Fibroblast of gingiva (primary cell): ENCODE measurements around the gene ITIH4.

Experiments
- DNase-seq: peaks from one replicate; pipeline ENCODE4 v3.0.0-alpha.2; 2011; ENCODE audit warnings: low read depth

The ITIH4 gene

DNA sequence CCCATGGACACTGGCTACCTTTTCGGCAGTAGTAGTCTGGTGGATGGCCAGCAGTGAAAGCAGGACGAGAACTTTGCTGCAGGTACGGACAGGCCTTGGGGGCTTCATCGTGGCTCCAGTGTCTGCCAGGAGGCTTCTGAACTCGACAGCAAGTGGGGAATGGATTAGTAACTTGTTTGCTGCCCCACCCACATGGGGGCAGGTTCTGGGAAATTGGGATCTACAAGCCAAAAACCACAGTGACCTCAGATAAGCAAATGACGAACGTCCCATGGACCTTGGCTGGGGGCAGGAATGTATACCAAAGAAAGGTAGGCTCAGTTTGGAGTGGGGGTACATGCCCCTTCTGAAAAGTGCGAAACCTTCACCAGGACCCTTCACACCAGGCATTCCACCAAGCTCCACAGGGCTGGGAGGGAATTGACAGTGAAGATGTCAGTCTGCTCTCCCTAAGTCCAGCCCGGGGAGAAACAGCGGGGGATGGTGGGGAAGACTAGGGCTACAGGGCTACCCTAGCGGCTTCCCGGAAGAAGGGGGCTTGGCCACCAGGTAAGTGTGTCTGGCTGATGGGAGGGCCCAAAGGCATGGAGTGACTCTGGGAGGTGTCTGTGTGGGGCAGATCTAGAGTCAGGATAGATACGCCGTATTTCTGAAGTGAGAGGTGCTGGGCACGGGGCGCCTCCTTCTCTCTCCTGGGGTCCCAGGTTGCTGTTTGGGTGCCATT is at the start of gene ITIH4:
Gene ITIH4, minus strand, starts transcription at position 138 of the 724 bp plus-strand sequence. Its CDS starts 30 bp downstream, at position 108.
- DNase-seq, result no peak

DNA sequence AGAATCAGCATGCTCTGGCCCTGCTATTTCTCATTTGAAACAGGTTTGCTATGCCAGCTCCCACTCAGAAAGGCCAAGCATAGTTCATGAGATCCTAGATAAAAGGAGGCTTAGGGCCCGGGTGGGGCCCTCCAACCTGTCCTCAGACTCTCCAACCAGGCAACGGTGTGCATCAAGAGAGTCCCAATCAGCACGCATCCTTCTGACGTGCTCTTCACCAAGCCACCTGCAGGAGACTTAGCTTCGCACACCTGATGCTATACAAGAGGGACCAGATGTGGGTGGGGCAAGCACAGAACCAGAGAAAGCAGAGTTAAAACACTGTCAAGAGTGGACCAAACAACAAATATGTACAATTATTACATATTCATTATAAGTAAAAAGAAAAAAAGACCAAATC is 49.6 kb upstream of the ITIH4 start:
- DNase-seq, result no peak

DNA sequence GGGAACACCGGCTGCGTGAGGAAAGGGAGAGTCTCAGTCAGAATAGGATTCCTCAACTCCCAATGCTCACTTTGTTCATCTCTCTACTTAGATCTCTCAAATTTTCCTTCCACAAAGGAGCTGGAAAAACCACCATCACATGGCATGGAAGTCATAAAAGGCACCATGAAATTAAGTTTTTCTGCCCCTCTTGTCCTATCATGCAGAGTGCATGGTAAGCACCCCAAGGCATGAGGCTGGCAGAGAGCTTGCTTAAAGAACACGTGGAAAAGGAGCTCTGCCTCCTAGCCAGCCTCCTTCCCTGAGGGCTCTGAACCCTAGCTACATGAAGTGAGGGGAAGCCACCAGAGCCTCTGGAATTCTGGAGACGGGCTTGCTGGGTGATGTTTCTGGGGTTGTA is 49.1 kb upstream of the ITIH4 start:
- no peak for DNase-seq

DNA sequence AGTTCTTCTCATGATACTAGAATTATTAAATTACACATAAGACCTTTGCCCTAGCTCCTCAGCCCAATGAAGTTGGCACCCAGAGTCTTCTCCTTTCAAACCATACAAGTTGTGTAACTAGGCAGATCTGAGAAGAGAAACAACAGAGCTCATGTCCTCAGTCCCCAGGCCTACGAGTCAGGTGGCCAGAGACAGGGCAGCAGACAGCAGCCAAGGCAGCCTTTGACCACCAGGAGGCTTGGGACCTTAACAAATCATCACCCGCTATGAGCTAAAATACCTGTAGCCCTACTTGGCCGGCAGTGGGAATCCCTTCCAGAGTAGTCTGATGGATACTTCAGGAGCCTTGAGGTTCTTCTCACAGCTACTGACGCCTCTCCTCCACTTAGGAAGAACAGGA is 48.6 kb upstream of the ITIH4 start:
- no peak for DNase-seq

DNA sequence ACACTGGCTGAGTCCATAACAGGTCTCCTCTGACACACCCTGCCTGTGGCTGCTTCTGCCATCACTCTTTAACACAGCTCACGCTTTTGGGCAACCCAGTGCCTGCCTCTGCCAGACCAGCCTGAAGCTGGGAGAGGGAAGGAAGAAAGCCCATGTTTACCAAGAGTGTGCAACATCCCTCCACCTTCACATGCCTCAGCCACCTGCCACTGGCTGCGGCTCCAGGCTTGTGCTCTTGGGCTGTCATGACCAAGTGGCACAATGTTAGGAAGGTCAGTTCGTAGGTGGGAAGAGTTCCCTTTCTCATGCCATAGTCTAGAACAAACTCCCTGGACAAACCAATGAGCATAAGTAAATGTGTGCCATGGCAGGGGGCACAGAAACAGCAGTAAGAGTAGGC is 46.6 kb upstream of the ITIH4 start:
- no peak for DNase-seq

DNA sequence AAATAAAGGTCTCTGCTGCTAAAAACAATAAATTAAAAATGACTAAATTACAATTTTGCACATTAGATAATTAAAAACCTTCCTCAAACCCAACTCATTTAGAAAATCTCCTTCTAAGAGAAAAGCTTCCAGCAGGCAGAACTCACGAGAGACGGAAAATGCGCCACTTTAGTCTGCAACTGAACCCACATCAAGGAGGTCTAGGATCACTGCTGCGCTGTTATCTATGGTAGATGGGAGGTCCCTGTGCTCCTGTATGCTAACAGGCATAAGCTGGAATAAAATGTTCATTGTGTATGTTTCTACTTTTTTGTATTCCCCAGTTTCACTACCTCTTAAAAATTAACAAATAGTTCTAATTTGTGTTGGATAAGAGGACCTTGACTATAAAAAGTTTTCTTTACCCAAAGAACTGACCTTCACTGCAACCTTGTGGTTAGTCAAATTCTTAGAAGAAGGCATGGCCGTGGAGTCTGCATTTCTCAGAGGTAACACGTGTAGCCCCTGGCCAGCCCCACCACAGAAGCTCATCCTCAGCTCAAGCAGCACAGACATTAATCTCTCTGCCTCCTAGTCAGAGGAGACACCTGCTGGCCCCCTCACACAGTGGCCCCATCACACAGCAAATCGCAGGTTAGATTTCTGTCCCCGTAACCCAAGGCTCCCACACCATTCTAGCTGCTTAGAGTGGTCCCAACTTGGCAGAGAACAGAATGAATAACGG is 44.6 kb upstream of the ITIH4 start:
- no peak for DNase-seq

DNA sequence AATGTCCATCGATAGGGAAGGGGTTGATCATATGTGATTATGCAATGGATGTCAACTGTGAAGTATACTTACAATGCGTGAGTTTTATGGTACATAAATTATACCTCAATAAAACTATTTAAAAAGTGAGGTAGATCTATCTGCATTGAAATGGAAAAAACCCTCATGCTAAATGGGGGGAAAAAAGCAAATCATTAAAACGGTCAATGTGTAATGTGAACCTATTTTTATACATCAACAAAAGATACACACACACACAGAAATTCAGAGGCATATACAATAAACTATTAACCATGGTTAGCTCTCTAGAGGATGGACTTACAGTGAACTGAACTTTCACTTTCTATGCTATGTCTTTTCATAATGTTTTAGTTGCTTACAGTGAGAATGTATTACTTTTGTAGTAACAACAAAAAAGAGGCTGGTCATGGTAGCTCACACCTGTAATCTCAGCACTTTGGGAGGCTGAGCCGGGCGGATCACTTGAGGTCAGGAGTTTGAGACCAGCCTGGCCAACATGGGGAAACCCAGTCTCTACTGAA is 43.8 kb upstream of the ITIH4 start:
- DNase-seq, result no peak

DNA sequence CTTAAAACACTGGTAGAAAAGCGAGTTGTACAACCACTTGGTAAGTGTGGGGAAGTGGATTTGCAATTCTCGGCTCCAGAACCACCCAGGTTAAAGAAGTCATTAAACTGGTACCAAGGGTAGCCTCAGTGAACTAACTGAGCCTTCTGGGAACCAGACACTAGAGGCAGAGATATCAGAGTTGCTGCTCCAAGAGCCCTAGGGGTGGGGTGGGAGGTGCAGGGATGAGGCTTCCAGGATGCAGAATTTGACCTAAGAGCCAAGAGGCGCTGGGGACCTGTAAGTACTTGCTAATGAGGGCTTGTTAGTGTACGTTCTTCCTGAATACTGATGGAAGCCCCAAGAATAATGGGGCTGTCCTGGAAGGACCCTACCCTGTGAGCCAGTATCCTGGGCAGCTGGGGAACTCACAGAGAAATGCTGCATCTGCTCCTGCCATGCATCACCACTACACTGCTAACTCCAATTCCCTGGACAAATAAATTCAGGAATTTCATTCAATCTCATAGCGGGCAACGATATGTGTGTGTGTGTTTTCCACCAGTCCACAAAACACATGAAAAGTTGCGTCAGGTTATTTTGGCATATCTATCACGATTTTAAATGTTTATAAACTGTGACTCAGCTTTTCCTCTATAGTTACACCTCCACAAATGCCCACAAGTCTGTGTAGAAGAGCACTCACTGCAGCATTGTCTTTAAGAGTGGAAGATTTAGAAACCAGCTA is 43.1 kb upstream of the ITIH4 start:
- peak; percentile 91 for DNase-seq

DNA sequence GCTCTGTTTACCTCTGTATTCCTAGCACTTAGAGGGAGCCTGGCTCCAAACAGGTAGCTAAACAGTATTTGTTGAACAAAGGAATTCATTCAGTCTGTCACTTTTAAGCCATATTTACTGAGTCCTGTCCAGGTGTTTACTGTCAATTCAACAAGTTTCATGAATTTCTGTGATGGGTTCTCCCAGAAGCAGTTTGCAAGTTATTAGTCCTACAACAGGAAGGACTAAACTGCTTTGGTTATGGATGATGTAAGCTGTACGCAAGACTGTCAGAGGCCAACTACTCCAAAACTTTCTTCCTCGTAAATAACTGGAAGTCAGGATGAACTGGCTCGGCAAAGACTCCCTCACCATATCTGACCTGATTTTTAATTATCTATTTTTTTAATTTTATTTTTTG is 41.8 kb upstream of the ITIH4 start:
- DNase-seq, result no peak

DNA sequence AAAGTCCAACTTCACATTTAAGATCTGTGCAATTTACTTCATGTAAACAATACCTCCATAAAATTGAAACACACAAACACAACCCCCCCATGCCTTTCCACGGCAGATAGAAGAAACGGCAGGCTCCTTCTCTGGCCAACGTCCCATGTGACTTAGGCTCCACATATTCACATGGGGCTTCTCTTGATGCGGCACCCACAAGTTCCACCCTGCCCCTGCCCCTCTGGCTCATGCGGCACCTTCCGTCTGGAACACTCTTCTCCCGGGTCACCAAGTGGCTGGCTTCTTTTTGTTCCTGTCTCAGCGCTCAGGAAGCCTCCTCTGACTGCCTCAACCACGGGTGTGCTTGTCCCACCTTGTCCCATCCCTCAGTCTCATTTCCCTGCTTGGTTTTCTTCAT is 41.3 kb upstream of the ITIH4 start:
- DNase-seq, result no peak

DNA sequence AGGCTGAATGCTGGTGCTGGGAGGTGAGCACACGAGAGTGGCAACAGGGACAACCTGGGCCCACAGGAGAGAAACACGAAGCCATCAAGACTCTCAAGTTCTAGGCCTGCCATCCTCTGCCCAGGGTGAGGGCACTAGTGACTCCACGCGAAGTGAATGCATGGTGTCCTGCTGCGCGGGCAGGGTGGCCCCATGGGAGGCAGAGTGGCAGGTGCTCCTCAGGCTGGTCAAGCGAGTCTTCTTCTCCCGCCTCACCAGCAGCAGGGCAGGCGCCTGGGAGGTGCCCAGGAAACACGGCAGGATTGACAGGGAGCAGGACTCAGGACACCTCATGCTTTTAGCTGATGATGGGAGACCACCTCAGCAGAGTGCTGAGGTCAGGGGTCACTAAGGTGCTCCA is 40.0 kb upstream of the ITIH4 start:
- DNase-seq, result no peak

DNA sequence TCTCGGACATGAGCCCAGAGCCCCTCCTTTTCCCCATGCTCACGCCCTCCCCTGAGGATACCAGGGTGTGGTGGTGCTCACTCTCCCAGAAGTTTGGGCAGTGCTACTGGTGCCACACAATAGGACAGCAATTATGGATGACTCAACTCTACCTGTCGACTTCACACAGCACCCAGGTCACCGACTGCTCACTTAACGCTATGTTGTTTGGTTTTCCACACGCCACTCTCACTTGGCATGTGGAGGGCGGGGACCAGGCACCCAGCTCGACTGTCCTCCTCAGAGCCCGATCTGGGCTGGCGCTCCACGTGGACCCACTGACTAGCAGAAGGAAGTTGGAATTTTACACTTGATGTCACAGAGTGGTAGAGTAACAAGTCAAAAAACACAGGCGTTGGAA is 36.0 kb upstream of the ITIH4 start:
- no peak for DNase-seq

DNA sequence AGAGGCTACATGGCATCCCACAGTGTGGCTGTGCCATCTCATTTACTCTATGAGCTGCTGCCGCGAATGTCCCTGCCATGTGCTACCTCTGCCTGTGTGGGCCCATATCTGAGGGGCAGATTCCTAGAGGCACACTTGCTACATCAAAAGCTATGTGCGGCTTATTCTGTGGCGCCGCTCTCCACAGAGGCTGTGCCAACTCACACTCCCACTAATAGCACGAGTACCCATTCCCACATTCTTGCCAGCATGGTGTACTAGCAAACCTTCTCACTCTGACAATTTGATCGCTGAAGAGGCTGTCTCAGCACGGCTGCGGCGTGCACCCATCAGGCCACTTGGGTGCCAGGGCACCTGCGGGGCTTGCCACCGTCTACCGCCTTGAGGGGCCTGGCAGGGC is 35.5 kb upstream of the ITIH4 start:
- no peak for DNase-seq

DNA sequence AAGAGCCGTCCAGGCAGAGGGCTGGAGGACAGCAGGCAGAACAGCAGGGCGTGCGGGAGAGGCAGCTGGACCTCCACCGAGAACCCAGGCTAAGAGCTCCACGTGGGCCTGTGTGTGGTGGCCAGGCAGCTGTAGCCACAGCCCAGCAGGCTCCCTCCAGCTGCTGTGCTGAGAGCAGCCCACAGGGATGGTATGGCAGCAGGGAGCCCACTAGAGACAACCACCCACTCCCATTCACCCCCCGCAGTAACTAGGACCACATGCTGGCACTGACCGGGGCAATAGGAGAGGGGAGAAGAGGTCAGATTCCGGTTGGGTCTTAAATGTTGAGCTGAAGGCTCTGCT is 29.9 kb upstream of the ITIH4 start:
- DNase-seq, result no peak

DNA sequence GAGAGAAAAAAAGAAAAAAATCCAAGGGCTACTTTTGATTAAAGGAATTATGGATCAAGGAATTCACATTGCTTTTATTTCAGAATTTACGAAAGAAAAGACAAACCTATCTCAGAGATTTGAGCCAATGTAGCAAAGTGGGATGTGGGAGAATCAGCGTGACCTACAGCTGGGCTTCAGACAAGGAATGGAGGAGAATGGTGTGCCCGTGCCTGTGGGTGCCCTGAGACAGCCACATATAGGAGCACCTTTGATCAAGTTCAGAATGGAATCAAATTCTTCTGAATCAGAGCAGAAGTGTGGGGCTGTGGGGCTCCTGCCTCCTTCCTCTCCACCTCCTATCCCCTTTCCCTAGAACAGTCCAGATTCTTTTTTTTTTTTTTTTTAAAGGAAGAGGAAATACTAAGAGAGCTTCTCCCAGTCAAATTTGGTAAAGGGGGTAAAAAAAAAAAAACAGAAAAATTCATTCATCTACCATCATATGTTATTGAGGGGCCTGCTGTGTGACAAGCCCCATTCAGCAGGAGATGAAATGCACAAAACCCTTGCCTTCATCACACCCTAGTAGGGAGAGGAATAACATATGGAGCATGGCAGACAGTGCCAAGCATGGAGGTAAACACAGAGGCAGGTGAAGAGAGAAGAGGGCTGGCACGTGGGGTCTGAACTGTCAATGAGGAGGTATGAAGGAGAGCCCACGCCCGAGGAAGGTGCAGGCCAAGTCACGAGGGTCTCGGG is 29.4 kb upstream of the ITIH4 start:
- no peak for DNase-seq

DNA sequence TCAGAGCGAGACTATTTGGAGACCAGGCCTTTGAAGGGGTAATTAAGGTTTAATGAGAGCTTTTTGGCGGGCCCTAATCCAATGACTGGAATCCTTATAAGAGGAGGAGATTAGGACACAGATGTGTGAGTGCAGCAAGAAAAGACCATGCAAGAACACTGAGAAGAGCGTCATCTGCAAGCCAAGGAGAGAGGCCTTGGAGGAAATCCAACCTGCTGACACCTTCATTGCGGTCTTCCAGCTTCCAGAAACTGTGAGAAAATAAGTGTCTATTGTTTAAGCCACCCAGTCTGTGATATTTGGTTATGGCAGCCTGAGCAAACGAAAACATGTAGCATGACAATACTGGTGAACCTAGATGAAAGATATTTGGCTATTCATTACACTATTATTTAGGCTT is 27.4 kb upstream of the ITIH4 start:
- DNase-seq, result no peak

DNA sequence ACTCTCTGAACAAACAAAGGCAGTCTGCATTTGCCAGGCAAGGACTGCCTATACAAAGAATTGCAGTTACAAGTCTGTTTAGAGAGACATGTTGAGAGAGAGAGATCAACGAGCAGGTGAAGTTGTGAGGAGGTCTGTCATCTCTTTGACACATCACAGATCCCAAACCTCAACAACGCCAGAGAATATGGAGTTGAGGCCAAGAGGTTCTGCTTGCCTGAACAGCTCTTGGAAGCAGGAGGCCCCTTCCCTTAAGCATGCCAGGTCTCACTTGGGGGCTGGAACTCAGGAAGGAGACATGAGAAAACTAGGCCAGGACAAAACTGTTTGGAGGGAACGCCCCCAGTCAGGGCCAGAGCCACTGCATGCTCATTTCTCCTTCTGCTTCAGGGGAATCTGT is 26.7 kb upstream of the ITIH4 start:
- no peak for DNase-seq

DNA sequence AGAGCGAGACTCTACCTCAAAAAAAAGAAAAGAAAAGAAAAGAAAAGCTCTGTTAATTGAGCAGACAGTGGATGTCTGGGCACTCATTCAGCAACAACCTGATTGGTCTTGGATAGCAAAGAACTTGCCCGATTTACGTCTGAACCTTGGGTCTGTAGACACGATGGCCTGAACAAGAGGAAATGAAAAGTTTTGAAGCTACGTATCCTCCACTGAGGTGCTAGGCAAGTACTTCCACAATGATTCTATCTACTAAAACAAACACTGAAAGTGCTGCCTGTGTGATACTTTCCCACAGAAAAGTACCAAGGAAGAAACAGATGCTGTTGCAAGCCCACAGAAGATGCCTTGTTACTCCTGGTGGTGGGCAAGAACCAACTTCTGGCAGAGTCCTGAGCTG is 26.2 kb upstream of the ITIH4 start:
- DNase-seq, result no peak

DNA sequence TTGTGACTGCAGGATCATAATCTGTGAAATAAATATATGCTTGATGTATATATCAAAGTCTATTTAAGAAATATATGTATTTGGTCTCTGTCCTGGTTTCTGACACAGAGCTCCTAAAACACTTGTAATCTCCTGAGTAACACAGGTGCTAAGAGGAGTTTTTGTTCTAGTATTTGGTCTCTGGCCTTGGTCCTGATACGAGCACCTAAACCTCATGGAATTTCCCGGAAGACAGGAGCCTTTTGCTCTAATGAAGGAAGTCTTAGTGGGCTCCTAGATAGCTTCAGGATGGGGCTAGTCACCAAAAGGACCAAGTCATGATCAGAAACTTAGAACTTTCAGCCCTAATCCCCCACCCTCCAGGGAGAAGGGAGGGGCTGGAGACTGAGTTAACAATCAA is 23.5 kb upstream of the ITIH4 start:
- DNase-seq, result no peak

DNA sequence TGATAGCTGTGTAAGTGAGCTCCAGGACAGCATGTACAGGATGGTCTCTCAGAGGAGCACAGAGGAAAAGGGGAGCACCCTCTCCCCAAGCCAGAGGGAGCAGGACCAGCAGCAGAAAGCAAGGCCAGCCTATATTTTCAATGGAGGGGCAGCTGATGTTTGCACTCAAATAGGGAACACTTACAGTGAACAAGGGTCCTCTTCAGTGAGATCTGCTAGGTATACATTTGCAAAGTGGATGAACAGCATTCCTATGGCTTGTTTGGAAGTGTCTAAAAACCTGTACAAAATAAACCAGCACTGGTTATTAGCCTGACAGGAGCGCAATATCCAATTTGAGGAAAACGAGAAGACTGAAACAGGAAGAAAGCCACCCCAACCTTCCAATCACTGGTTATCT is 21.9 kb upstream of the ITIH4 start:
- DNase-seq, result no peak

DNA sequence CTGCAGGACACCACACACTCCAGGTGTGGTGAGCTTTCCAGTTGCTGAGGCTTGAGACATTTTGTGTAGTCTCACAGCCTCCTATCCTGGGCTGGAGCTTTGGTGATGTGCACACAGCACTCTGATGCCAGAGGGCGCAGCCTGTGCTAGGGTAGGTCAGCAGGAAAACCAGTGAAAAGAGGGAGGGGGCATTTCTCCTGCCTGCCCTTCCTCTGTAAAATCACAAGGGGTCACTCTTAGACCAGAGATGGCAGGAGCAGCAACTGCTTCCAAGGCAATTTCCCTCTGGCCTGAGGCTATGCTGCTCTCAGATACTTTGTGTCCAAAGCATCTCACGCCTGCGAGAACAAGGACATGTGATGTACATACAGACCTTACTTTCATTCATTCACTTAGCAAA is 20.9 kb upstream of the ITIH4 start:
- DNase-seq, result peak; percentile 49

DNA sequence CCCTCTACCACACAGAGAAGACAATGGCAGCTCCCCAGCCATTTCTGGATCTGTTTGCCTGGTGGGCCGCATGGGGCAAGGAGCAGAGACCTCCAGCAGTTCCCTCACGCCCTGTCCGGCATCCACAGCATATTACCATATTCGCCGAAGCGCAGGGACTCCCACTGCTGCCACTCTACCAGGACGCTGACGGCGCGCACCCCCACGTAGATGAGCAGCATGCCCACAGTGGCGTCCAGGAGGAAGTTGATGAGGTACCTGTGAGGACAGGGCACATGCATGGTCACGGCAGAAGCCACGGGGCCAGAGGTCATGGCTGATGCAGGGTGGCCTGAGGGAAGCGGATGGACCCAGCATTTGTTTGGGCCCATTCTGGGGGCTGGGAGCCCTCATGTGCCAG is 19.2 kb upstream of the ITIH4 start:
- no peak for DNase-seq
